ENCODE data around the gene KLHL2. TPM values are rescaled to one million over a fixed set of nuclear protein-coding genes. Genes with fewer than 3 reads are reported as not detected.
A peak's percentile ranks its signal among the peaks of the same experiment; 100 is the strongest.

The KLHL2 gene
- polyA plus RNA-seq, 3 donors = 6.9 to 22.6 (median 11.1) TPM

DNA sequence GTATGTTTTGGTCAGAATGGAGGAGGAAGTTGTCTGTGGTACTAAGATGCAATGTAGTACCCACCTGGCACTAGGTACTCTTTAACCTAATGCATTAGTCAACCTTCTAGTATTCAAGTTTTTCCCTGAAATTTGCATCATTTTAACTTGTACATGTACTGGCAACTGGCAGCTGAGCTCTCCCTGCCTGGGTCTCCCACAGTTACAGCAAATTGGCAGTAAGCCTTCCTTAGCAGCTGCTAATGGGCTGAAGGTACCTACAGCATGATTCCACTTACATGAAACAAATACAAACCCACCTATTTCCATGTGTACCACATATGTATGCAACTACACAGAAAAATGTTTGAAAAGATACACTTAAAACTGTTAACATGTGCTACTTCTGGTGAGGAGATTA lies 8.1 kb upstream of the KLHL2 start:
- Mint-ChIP-seq H3K36me3 (no peaks in the 10 kb centered on the region), H3K27ac (peak overlapping the region in 1 of 7 donors; percentile 66), H3K27me3 (ENCODE audit: low read depth in 3 of 3) (no peaks in the 10 kb centered on the region), H3K4me3 (no peak overlapping the region), H3K4me1 (peaks cover 9% of the 10 kb centered on the region), H3K9me3 (no peaks in the 10 kb centered on the region)
- Histone ChIP-seq H3K36me3 (replicated peaks in 1 of 2; ENCODE audit: control insufficient read depth in 1 of 2, insufficient read depth in 2 of 2, low read length in 2 of 2) (no peaks in the 10 kb centered on the region), H3K4me2 (replicated peaks; ENCODE audit: extremely low read depth, low read length, poor library complexity, severe bottlenecking) (no peak overlapping the region), H3K4me3 (replicated peaks in 1 of 3; ENCODE audit: low read depth in 2 of 3, low read length in 3 of 3) (no peak overlapping the region), H3K9ac (ENCODE audit: insufficient read depth, low read length, poor library complexity, severe bottlenecking) (no peak overlapping the region), H3K27me3 (ENCODE audit: control insufficient read depth in 2 of 2, insufficient read depth in 2 of 2, low read length in 2 of 2) (no peaks in the 10 kb centered on the region), H3K9me3 (replicated peaks in 1 of 2; ENCODE audit: control insufficient read depth in 1 of 2, insufficient read depth in 1 of 2, low read length in 2 of 2) (no peaks in the 10 kb centered on the region), H4K20me1 (ENCODE audit: insufficient read depth, low read length) (no peaks in the 10 kb centered on the region), H3K4me1 (ENCODE audit: control insufficient read depth in 1 of 2, insufficient read depth in 2 of 2, low read length in 2 of 2) (peaks cover 8% of the 10 kb centered on the region in 2 donors), H2AFZ (ENCODE audit: insufficient read depth, low read depth, low read length, poor library complexity, severe bottlenecking) (no peak overlapping the region), H3K79me2 (ENCODE audit: insufficient read depth, low read length) (no peaks in the 10 kb centered on the region), H3K27ac (ENCODE audit: low read depth in 1 of 2, low read length in 2 of 2) (no peak overlapping the region)
- DNase-seq = no peak
- intact Hi-C loops (cut with micrococcal nuclease) = no loop called here
- TF ChIP-seq, protein P1, sequence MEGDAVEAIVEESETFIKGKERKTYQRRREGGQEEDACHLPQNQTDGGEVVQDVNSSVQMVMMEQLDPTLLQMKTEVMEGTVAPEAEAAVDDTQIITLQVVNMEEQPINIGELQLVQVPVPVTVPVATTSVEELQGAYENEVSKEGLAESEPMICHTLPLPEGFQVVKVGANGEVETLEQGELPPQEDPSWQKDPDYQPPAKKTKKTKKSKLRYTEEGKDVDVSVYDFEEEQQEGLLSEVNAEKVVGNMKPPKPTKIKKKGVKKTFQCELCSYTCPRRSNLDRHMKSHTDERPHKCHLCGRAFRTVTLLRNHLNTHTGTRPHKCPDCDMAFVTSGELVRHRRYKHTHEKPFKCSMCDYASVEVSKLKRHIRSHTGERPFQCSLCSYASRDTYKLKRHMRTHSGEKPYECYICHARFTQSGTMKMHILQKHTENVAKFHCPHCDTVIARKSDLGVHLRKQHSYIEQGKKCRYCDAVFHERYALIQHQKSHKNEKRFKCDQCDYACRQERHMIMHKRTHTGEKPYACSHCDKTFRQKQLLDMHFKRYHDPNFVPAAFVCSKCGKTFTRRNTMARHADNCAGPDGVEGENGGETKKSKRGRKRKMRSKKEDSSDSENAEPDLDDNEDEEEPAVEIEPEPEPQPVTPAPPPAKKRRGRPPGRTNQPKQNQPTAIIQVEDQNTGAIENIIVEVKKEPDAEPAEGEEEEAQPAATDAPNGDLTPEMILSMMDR (IDR thresholded peaks at IDR 0.05) = no peak

DNA sequence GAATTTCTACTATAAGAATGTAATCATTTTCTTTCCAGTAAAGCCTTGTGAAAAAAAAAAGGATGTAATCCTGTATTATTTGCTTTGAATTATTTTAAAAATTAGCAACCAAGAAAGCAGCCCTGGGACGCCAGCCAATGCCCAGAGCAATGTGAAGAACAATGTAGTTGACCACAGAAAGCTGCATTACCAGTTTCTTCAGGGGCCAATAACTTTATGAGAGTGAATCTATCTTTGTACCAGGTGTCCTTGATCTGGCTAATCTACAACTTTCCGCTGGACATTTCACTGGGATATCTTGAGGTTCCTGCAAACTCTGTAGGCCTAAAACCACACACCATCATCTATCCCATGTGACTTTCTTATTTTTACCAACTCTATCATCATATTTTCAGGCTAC lies 7.6 kb upstream of the KLHL2 start:
- Mint-ChIP-seq H3K4me3 (no peak overlapping the region), H3K27me3 (ENCODE audit: low read depth in 3 of 3) (no peaks in the 10 kb centered on the region), H3K9me3 (no peaks in the 10 kb centered on the region), H3K4me1 (peaks cover 13% of the 10 kb centered on the region), H3K27ac (no peak overlapping the region), H3K36me3 (no peaks in the 10 kb centered on the region)
- Histone ChIP-seq H3K9me3 (replicated peaks in 1 of 2; ENCODE audit: control insufficient read depth in 1 of 2, insufficient read depth in 1 of 2, low read length in 2 of 2) (no peaks in the 10 kb centered on the region), H3K36me3 (replicated peaks in 1 of 2; ENCODE audit: control insufficient read depth in 1 of 2, insufficient read depth in 2 of 2, low read length in 2 of 2) (no peaks in the 10 kb centered on the region), H4K20me1 (ENCODE audit: insufficient read depth, low read length) (no peaks in the 10 kb centered on the region), H3K4me1 (ENCODE audit: control insufficient read depth in 1 of 2, insufficient read depth in 2 of 2, low read length in 2 of 2) (peaks cover 13% of the 10 kb centered on the region in 2 donors), H3K27me3 (ENCODE audit: control insufficient read depth in 2 of 2, insufficient read depth in 2 of 2, low read length in 2 of 2) (no peaks in the 10 kb centered on the region), H3K79me2 (ENCODE audit: insufficient read depth, low read length) (no peaks in the 10 kb centered on the region), H3K4me3 (replicated peaks in 1 of 3; ENCODE audit: low read depth in 2 of 3, low read length in 3 of 3) (no peak overlapping the region), H3K27ac (ENCODE audit: low read depth in 1 of 2, low read length in 2 of 2) (no peak overlapping the region), H2AFZ (ENCODE audit: insufficient read depth, low read depth, low read length, poor library complexity, severe bottlenecking) (no peak overlapping the region), H3K4me2 (replicated peaks; ENCODE audit: extremely low read depth, low read length, poor library complexity, severe bottlenecking) (no peak overlapping the region), H3K9ac (ENCODE audit: insufficient read depth, low read length, poor library complexity, severe bottlenecking) (no peak overlapping the region)
- intact Hi-C loops (cut with micrococcal nuclease) = loop anchor here (10.0 kb wide), 3 partner anchors 55 to 125 kb away; partner anchors contain the start of gene MSMO1 (in 2 of the 2)
- WGBS (ENCODE audit: insufficient coverage) = 100% methylated on average over 2 of the region's 2 CpGs
- TF ChIP-seq, protein P1 (IDR thresholded peaks at IDR 0.05) = no peak
- no peak for DNase-seq
